Cerebellar cortex (tissue), 1 donor: Measurements from ENCODE around the gene ZNF316.

Source experiments
- DNase-seq: peaks from one replicate; pipeline ENCODE4 v3.0.0-alpha.2; 2015; ENCODE audit warnings: low spot score

Gene ZNF316

DNA sequence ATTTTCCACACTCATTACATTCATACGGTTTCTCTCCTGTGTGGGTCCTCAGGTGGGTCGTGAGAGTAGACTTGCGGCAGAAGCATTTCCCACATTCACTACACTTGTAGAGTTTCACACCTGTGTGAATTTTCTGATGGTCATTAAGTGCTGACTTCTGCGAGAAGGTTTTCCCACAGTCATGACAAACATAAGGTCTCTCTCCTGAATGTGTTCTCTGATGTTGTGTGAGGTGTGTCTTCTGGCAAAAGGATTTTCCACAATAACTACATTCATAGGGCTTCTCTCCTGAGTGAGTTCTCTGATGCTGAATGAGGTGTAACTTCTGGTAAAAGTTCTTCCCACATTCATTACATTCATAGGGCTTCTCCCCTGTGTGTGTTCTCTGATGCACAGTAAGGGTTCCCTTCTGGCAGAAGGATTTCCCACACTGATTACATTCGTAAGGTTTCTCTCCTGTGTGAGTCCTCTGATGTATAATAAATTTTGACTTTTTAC is 54.5 kb downstream of the ZNF316 start:
- DNase-seq = peak; percentile 11

DNA sequence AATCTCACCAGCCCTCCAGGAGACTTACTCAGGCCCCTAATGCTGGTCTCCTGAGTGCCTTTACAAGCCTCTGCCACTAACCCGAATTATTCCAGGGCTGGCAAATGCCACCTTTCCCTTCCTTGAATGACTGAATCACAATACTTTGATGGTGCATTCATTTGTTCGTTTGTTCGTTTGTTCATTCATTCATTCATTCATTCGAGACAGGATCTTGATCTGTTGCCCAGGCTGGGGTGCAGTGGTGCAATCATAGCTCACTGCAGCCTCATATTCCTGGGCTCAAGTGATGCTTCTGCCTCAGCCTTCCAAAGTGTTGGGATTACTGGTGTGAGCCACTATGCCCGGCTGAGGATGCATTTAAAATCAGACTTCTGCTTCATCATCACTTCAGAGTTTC is 63.7 kb downstream of the ZNF316 start:
- no peak for DNase-seq

DNA sequence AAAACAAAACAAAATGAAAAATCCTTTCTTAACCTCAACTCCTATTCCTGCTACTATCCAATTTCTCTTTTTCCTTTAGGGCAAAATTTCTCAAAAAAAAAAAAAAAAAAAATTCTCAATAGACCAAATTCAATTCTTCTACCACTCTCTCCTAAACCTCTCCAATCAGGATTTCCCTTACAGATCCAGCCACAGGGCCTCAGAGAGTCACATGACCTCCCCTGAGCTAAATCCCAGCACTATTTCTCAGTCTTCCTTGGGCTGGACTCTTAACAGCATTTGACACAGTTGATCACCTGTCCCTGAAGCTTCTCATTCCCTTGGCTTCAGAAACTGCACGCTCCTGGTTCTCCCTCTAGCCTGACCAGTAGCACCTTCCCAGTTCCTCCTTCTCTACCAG is 64.7 kb downstream of the ZNF316 start:
- DNase-seq = no peak
